Keratinocyte (primary cell): ENCODE data around the gene C14orf119.

ENCODE experiments used
- EZH2 ChIP-seq: IDR thresholded peaks from one replicate; pipeline ENCODE4 v1.6.1; 2012; ENCODE audit warnings: inconsistent platforms, mild to moderate bottlenecking, low read length, moderate library complexity
- TF ChIP-seq, protein P1 (sequence below), 3 experiments: IDR thresholded peaks in 1 of 3; conservative IDR thresholded peaks in 1 of 3; optimal IDR thresholded peaks in 1 of 3; 2 replicates in 2 of 3; 3 replicates in 1 of 3; pipeline versions ENCODE3 to v1.5.1; 2011; ENCODE audit warnings: low read length in 3 of 3, mild to moderate bottlenecking in 3 of 3, moderate library complexity in 2 of 3, control low read depth in 1 of 3, inconsistent platforms in 1 of 3; ENCODE audit not compliant: insufficient read depth in 2 of 3; ENCODE audit errors: extremely low read depth in 1 of 3

GRCh38 chr14:23066368-23066767 is 28.9 kb upstream of the C14orf119 start:
- TF ChIP-seq, protein P1, sequence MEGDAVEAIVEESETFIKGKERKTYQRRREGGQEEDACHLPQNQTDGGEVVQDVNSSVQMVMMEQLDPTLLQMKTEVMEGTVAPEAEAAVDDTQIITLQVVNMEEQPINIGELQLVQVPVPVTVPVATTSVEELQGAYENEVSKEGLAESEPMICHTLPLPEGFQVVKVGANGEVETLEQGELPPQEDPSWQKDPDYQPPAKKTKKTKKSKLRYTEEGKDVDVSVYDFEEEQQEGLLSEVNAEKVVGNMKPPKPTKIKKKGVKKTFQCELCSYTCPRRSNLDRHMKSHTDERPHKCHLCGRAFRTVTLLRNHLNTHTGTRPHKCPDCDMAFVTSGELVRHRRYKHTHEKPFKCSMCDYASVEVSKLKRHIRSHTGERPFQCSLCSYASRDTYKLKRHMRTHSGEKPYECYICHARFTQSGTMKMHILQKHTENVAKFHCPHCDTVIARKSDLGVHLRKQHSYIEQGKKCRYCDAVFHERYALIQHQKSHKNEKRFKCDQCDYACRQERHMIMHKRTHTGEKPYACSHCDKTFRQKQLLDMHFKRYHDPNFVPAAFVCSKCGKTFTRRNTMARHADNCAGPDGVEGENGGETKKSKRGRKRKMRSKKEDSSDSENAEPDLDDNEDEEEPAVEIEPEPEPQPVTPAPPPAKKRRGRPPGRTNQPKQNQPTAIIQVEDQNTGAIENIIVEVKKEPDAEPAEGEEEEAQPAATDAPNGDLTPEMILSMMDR (optimal IDR thresholded peaks at IDR 0.05 in 1 of 3, IDR thresholded peaks at IDR 0.05 in 1 of 3, conservative IDR thresholded peaks at IDR 0.05 in 1 of 3; ENCODE audit: extremely low read depth in 1 of 3, insufficient read depth in 2 of 3, low read length in 3 of 3): no peak
- no peak for TF ChIP-seq EZH2
